C4-2B (cell line): ENCODE data around the gene RRN3.

Experiments
- CTCF ChIP-seq: fragments of 450-650 bp; conservative IDR thresholded peaks from 2 replicates; pipeline ENCODE4 v1.5.1; 2017; ENCODE audit warnings: mild to moderate bottlenecking
- ZFX ChIP-seq: fragments of 450-650 bp; IDR thresholded peaks from 2 replicates; pipeline ENCODE4 v1.6.1; 2017

- TF ChIP-seq CTCF (no peak), ZFX (no peak)
These were observed 39.5 kb downstream of the RRN3 start for GRCh38 chr16:15054357-15055140.
